Measurements from ENCODE around the gene ELMO1. TPM values are rescaled to one million over a fixed set of nuclear protein-coding genes. Genes with fewer than 3 reads are reported as not detected.

The ELMO1 gene
- total and polyA plus RNA-seq, 2 of the 13 experiments (the other 11 are each of a cell fraction or from before 2014, with no cell fraction given): 0.11 to 0.17 TPM

GRCh38 chr7:37365405-37365804 lies 83.3 kb downstream of the ELMO1 start:
- DNase-seq (ENCODE audit: low spot score) (no peak), ATAC-seq (no peak), FAIRE-seq (no peak)
- Histone ChIP-seq H3K27ac (ENCODE audit: extremely low read length, insufficient read depth, low read length) (no peak overlapping the region), H2AFZ (ENCODE audit: low read length) (no peak overlapping the region), H3K4me1 (ENCODE audit: insufficient read depth, low read length) (no peaks in the 10 kb centered on the region), H3K4me3 (replicated peaks in 1 of 3; ENCODE audit: insufficient read depth in 1 of 3, low read depth in 2 of 3, low read length in 3 of 3) (no peak overlapping the region), H3K27me3 (ENCODE audit: control insufficient read depth in 1 of 2, insufficient read depth in 2 of 2, low read length in 2 of 2) (no peaks in the 10 kb centered on the region), H3K36me3 (replicated peaks in 1 of 2; ENCODE audit: control insufficient read depth in 1 of 2, insufficient read depth in 2 of 2, low read length in 2 of 2) (no peaks in the 10 kb centered on the region), H3K79me2 (ENCODE audit: insufficient read depth, low read length) (no peaks in the 10 kb centered on the region), H3K9ac (ENCODE audit: insufficient read depth, low read depth, low read length) (no peak overlapping the region), H4K20me1 (ENCODE audit: insufficient read depth, low read length) (no peaks in the 10 kb centered on the region), H3K4me2 (ENCODE audit: low read depth, low read length) (no peak overlapping the region), H3K9me3 (ENCODE audit: low read length) (no peaks in the 10 kb centered on the region)
- intact Hi-C loops (cut with micrococcal nuclease; ENCODE audit: unreplicated experiment) (no loop called here), in situ Hi-C loops (cut with HindIII; ENCODE audit: extremely low pct_ligation_motif_present, low pct_unique_long_range_greater_than_20kb) (no loop called here)
- WGBS (ENCODE audit: low lambda C conversion rate): 13% methylated on average over 3 of the region's 4 CpGs
- BruUV-seq (replicated peaks): no TSS peak
- POLR2A ChIA-PET: no interaction called here
- CTCF ChIA-PET (ENCODE audit: low intra/inter-chr PET ratio, low total read pairs): no interaction called here
- no peak for TF ChIP-seq SUZ12 (IDR thresholded peaks at IDR 0.05; ENCODE audit: low read depth, low read length)
- TF ChIP-seq FOSL1 (CRISPR knock-in tag; IDR thresholded peaks at IDR 0.05; ENCODE audit: borderline replicate concordance): no peak
- TF ChIP-seq ARID4A (CRISPR knock-in tag; IDR thresholded peaks at IDR 0.05; ENCODE audit: borderline replicate concordance): no peak
- no peak for TF ChIP-seq GATAD2A (CRISPR knock-in tag; IDR thresholded peaks at IDR 0.05)
- TF ChIP-seq SAP130 (CRISPR knock-in tag; IDR thresholded peaks at IDR 0.05; ENCODE audit: low read depth): no peak

GRCh38 chr7:37364856-37365255 lies 83.8 kb downstream of the ELMO1 start:
- ATAC-seq (no peak), FAIRE-seq (no peak), DNase-seq (ENCODE audit: low spot score) (no peak)
- H3K9ac ChIP-seq (ENCODE audit: insufficient read depth, low read depth, low read length): no peak overlapping the region
- POLR2A ChIA-PET: no interaction called here
- H3K79me2 ChIP-seq (ENCODE audit: insufficient read depth, low read length): no peaks in the 10 kb centered on the region
- CTCF ChIA-PET (ENCODE audit: low intra/inter-chr PET ratio, low total read pairs): no interaction called here
- H3K9me3 ChIP-seq (ENCODE audit: low read length): no peaks in the 10 kb centered on the region
- no peaks in the 10 kb centered on the region for H3K36me3 ChIP-seq (replicated peaks in 1 of 2; ENCODE audit: control insufficient read depth in 1 of 2, insufficient read depth in 2 of 2, low read length in 2 of 2)
- in situ Hi-C loops (cut with HindIII; ENCODE audit: extremely low pct_ligation_motif_present, low pct_unique_long_range_greater_than_20kb) (no loop called here), intact Hi-C loops (cut with micrococcal nuclease; ENCODE audit: unreplicated experiment) (no loop called here)
- 66% methylated on average over 8 of the region's 8 CpGs for WGBS (ENCODE audit: low lambda C conversion rate)
- no peaks in the 10 kb centered on the region for H3K4me1 ChIP-seq (ENCODE audit: insufficient read depth, low read length)
- BruUV-seq (replicated peaks): no TSS peak
- H3K27ac ChIP-seq (ENCODE audit: extremely low read length, insufficient read depth, low read length): no peak overlapping the region
- H3K4me2 ChIP-seq (ENCODE audit: low read depth, low read length): no peak overlapping the region
- H4K20me1 ChIP-seq (ENCODE audit: insufficient read depth, low read length): no peaks in the 10 kb centered on the region
- no peak overlapping the region for H3K4me3 ChIP-seq (replicated peaks in 1 of 3; ENCODE audit: insufficient read depth in 1 of 3, low read depth in 2 of 3, low read length in 3 of 3)
- H3K27me3 ChIP-seq (ENCODE audit: control insufficient read depth in 1 of 2, insufficient read depth in 2 of 2, low read length in 2 of 2): no peaks in the 10 kb centered on the region
- H2AFZ ChIP-seq (ENCODE audit: low read length): no peak overlapping the region
- no peak for TF ChIP-seq ZNF274 (CRISPR knock-in tag; IDR thresholded peaks at IDR 0.05)
- no peak for TF ChIP-seq STAT6 (CRISPR knock-in tag; IDR thresholded peaks at IDR 0.05; ENCODE audit: borderline replicate concordance)
- TF ChIP-seq SRSF9 (IDR thresholded peaks at IDR 0.05; ENCODE audit: borderline replicate concordance, insufficient read depth, low read depth, low read length, poor library complexity, severe bottlenecking): no peak
- TF ChIP-seq ZNF570 (CRISPR knock-in tag; IDR thresholded peaks at IDR 0.05; ENCODE audit: borderline replicate concordance): no peak
- no peak for TF ChIP-seq LBX2 (CRISPR knock-in tag; IDR thresholded peaks at IDR 0.05; ENCODE audit: borderline replicate concordance)
- no peak for TF ChIP-seq SETDB1 (CRISPR knock-in tag; IDR thresholded peaks at IDR 0.05; ENCODE audit: borderline replicate concordance)
- no peak for TF ChIP-seq ZNF749 (CRISPR knock-in tag; IDR thresholded peaks at IDR 0.05; ENCODE audit: borderline replicate concordance)

Measured in HepG2 (cell line).